OCI-LY7 (cell line): ENCODE measurements around the gene IL36B. TPM values are rescaled to one million over a fixed set of nuclear protein-coding genes. Genes with fewer than 3 reads are reported as not detected.

Source experiments
- BruUV-seq: library from RNA; stranded (reverse); fragments of 400-500 nt; replicated peaks from 2 replicates; lab custom pipeline; 2021; lab: Mats Ljungman, UMichigan
- CTCF ChIA-PET: fragments of 300-600 bp; sonication (Branson Sonifier 250); formaldehyde crosslinking; loops from one replicate; lab custom pipeline; 2022; ENCODE audit warnings: antibody characterized with exemption; ENCODE audit not compliant: unreplicated experiment; lab: Charles Lee
- POLR2A ChIA-PET: fragments of 300-600 bp; sonication (Branson Sonifier 250); formaldehyde crosslinking; loops from one replicate; lab custom pipeline; 2022; ENCODE audit warnings: antibody characterized with exemption; lab: Charles Lee
- DNase-seq: peaks from one replicate; pipeline ENCODE4 v3.0.0-alpha.2; 2015; ENCODE audit warnings: low spot score
- H2AFZ ChIP-seq: fragments of 200-600 bp; sonication (generic), shearing (Covaris generic); 2 replicates; pipeline ENCODE4 v1.6.1; 2014; ENCODE audit warnings: mild to moderate bottlenecking, antibody characterized with exemption, low read length, moderate library complexity
- H3K27ac ChIP-seq: fragments of 200-600 bp; sonication (generic); 2 replicates; pipeline ENCODE4 v1.5.1; 2014; ENCODE audit warnings: mixed run types, low read depth, mild to moderate bottlenecking, moderate library complexity, low read length, inconsistent platforms; ENCODE audit not compliant: poor library complexity, severe bottlenecking
- H3K36me3 ChIP-seq: fragments of 200-600 bp; sonication (generic); 2 replicates; pipeline ENCODE4 v1.6.1; 2014; ENCODE audit warnings: mild to moderate bottlenecking, antibody characterized with exemption, low read length, moderate library complexity, mixed read lengths; ENCODE audit not compliant: insufficient read depth
- H3K4me1 ChIP-seq: fragments of 200-600 bp; sonication (generic); 2 replicates; pipeline ENCODE4 v1.5.1; 2014; ENCODE audit warnings: mild to moderate bottlenecking, low read length; ENCODE audit not compliant: insufficient read depth, poor library complexity, severe bottlenecking
- H3K4me2 ChIP-seq: fragments of 200-600 bp; sonication (generic); 2 replicates; pipeline ENCODE4 v1.6.1; 2014; ENCODE audit warnings: mild to moderate bottlenecking, low read length
- H3K4me3 ChIP-seq: fragments of 200-600 bp; sonication (generic); 2 replicates; pipeline ENCODE4 v1.5.1; 2014; ENCODE audit warnings: mild to moderate bottlenecking, low read depth, low read length; ENCODE audit not compliant: poor library complexity, severe bottlenecking
- H3K79me2 ChIP-seq: fragments of 200-600 bp; sonication (generic); 2 replicates; pipeline ENCODE4 v1.6.1; 2016; ENCODE audit warnings: low read depth, mild to moderate bottlenecking, low read length, moderate library complexity, mixed read lengths; ENCODE audit not compliant: insufficient read depth
- H3K9me2 ChIP-seq: fragments of 200-600 bp; sonication (generic); 2 replicates; pipeline ENCODE4 v1.6.1; 2016; ENCODE audit warnings: mild to moderate bottlenecking, low read length, mixed read lengths; ENCODE audit not compliant: insufficient read depth
- H3K9me3 ChIP-seq: fragments of 200-600 bp; sonication (generic); 2 replicates; pipeline ENCODE4 v1.6.1; 2014; ENCODE audit warnings: mild to moderate bottlenecking, mixed run types, low read length, mixed read lengths
- H4K20me1 ChIP-seq: fragments of 200-600 bp; sonication (generic); 2 replicates; pipeline ENCODE4 v1.6.1; 2014; ENCODE audit warnings: mild to moderate bottlenecking, antibody characterized with exemption, low read length, moderate library complexity, mixed read lengths; ENCODE audit not compliant: insufficient read depth
- CTCF ChIP-seq: fragments of 200-600 bp; sonication (generic); conservative IDR thresholded peaks from 2 replicates; pipeline ENCODE4 v1.5.1; 2014; ENCODE audit warnings: mild to moderate bottlenecking, antibody characterized with exemption, low read length, moderate library complexity, mixed read lengths
- EZH2phosphoT487 ChIP-seq: fragments of 200-600 bp; sonication (generic); IDR thresholded peaks from 2 replicates; pipeline ENCODE4 v1.6.1; 2018; ENCODE audit warnings: low read depth, borderline replicate concordance, mild to moderate bottlenecking, mixed run types, antibody characterized with exemption, low read length, moderate library complexity, mixed read lengths
- intact Hi-C: fragments of 100-400 bp; cut with micrococcal nuclease; formaldehyde crosslinking; loops from one replicate; pipeline ENCODE4 v1.10.0; 2022; ENCODE audit not compliant: unreplicated experiment
- total RNA-seq, 2 experiments: library from RNA; depleted of rRNA in 1 of 2; stranded (reverse); fragments of >200 nt in 1 of 2; shearing (Covaris generic) in 1 of 2; gene quantifications; 2 replicates each; pipeline ENCODE4 v1.2.3, GENCODE V29; 2014 to 2022

Gene IL36B
- total RNA-seq, 2 experiments from 2014 or later: not detected

GRCh38 chr2:113000436-113000835 is 52.2 kb downstream of the IL36B start:
- no peak overlapping the region for H3K27ac ChIP-seq
- H3K36me3 ChIP-seq: no peaks in the 10 kb centered on the region
- POLR2A ChIA-PET: no interaction called here
- H3K4me2 ChIP-seq: no peak overlapping the region
- H3K4me3 ChIP-seq: no peak overlapping the region
- TF ChIP-seq EZH2phosphoT487 (no peak), CTCF (no peak)
- H3K79me2 ChIP-seq: no peaks in the 10 kb centered on the region
- H3K9me2 ChIP-seq: no peaks in the 10 kb centered on the region
- DNase-seq: no peak
- peaks cover 14% of the 10 kb centered on the region; the same call in 1 of the 2 replicates for H3K9me3 ChIP-seq
- CTCF ChIA-PET: no interaction called here
- BruUV-seq: no TSS peak
- H3K4me1 ChIP-seq: no peaks in the 10 kb centered on the region
- H4K20me1 ChIP-seq: no peaks in the 10 kb centered on the region
- H2AFZ ChIP-seq: no peak overlapping the region
- intact Hi-C loops: no loop called here

- H3K36me3 ChIP-seq: no peaks in the 10 kb centered on the region
- no peaks in the 10 kb centered on the region for H3K79me2 ChIP-seq
- H3K9me3 ChIP-seq: peaks cover 14% of the 10 kb centered on the region; the same call in 1 of the 2 replicates
- ChIA-PET POLR2A (no interaction called here), CTCF (no interaction called here)
- H3K4me1 ChIP-seq: no peaks in the 10 kb centered on the region
- TF ChIP-seq CTCF (no peak), EZH2phosphoT487 (no peak)
- H3K4me2 ChIP-seq: no peak overlapping the region
- H2AFZ ChIP-seq: no peak overlapping the region; the same call in 1 of the 2 replicates
- no TSS peak for BruUV-seq
- no peak for DNase-seq
- H3K4me3 ChIP-seq: no peak overlapping the region
- no peak overlapping the region for H3K27ac ChIP-seq
- no peaks in the 10 kb centered on the region for H4K20me1 ChIP-seq
- no peaks in the 10 kb centered on the region for H3K9me2 ChIP-seq
- intact Hi-C loops: no loop called here
These were observed 55.5 kb downstream of the IL36B start for GRCh38 chr2:112997151-112997550.

- peak; percentile 15 for DNase-seq
- CTCF ChIA-PET: no interaction called here
- no peak overlapping the region for H3K27ac ChIP-seq
These were observed 56.0 kb downstream of the IL36B start for GRCh38 chr2:112996635-112997034.

More at GRCh38 chr2:112996635-112997034, 56.0 kb downstream of the IL36B start:
- H3K9me3 ChIP-seq: peaks cover 14% of the 10 kb centered on the region; the same call in 1 of the 2 replicates
- H3K9me2 ChIP-seq: no peaks in the 10 kb centered on the region
- no TSS peak for BruUV-seq
- no peak for TF ChIP-seq CTCF
- TF ChIP-seq EZH2phosphoT487: no peak
- peak overlapping the region; percentile 58 for H2AFZ ChIP-seq
- POLR2A ChIA-PET: no interaction called here
- no peaks in the 10 kb centered on the region for H3K4me1 ChIP-seq
- H4K20me1 ChIP-seq: no peaks in the 10 kb centered on the region
- H3K4me3 ChIP-seq: no peak overlapping the region
- no peaks in the 10 kb centered on the region for H3K36me3 ChIP-seq
- intact Hi-C loops: no loop called here
- no peaks in the 10 kb centered on the region for H3K79me2 ChIP-seq
- no peak overlapping the region; the same call in 1 of the 2 replicates for H3K4me2 ChIP-seq
